Ectodermal cell (in vitro differentiated cells): Measurements from ENCODE around the gene NR1H3.

Source experiments
- H3K27ac ChIP-seq: 2 replicates; pipeline ENCODE4 v1.7.0; 2013; ENCODE audit warnings: mild to moderate bottlenecking, low read depth, low read length; ENCODE audit not compliant: insufficient read depth, poor library complexity, severe bottlenecking
- H3K27me3 ChIP-seq: 2 replicates; pipeline ENCODE4 v1.7.0; 2013; ENCODE audit warnings: mild to moderate bottlenecking, low read length; ENCODE audit not compliant: insufficient read depth, control insufficient read depth, poor library complexity, severe bottlenecking
- H3K36me3 ChIP-seq: one replicate; pipeline ENCODE4 v1.7.0; 2013; ENCODE audit warnings: low read length; ENCODE audit not compliant: control insufficient read depth, insufficient read depth
- H3K4me1 ChIP-seq: one replicate; pipeline ENCODE4 v1.7.0; 2013; ENCODE audit warnings: low read length; ENCODE audit not compliant: control insufficient read depth, insufficient read depth
- H3K4me3 ChIP-seq: 2 replicates; pipeline ENCODE4 v1.7.0; 2013; ENCODE audit warnings: low read depth, low read length, control low read depth; ENCODE audit not compliant: insufficient read depth
- H3K9me3 ChIP-seq: 2 replicates; pipeline ENCODE4 v1.7.0; 2013; ENCODE audit warnings: mild to moderate bottlenecking, low read length, moderate library complexity; ENCODE audit not compliant: control insufficient read depth
- WGBS, 2 experiments: methylation state at CpG; one replicate each; pipeline ENCODE4 v1.1.7; 2013; ENCODE audit warnings: missing lambda C conversion rate in 2 of 2; 5-methylcytosine and 5-hydroxymethylcytosine counted together

Gene NR1H3

DNA sequence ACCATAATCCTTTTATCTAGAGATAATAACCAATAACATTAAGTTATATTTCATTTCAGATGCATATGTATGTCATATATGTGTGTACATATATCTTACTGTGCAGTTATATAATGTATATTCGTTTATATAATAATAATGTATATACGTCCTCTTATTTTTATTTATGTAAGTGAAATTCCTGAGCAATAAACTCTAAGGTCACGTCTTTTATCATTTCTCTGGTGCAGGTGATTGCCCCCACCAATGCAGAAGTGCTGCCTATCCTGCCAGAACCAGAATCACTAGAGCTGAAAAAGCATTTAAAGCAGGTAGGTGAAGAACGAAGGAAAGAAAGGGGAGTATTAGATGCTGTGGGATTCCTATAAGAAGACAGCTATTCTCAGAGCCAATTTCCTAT lies 21.0 kb downstream of the NR1H3 start:
- H3K9me3 ChIP-seq = no peaks in the 10 kb centered on the region
- no peaks in the 10 kb centered on the region for H3K4me1 ChIP-seq
- 90 to 99% methylated on average over 2 to 3 of the region's 4 CpGs for WGBS, 2 experiments
- no peak overlapping the region for H3K27ac ChIP-seq
- peaks cover 24% of the 10 kb centered on the region for H3K36me3 ChIP-seq
- no peaks in the 10 kb centered on the region for H3K27me3 ChIP-seq
- no peak overlapping the region for H3K4me3 ChIP-seq

DNA sequence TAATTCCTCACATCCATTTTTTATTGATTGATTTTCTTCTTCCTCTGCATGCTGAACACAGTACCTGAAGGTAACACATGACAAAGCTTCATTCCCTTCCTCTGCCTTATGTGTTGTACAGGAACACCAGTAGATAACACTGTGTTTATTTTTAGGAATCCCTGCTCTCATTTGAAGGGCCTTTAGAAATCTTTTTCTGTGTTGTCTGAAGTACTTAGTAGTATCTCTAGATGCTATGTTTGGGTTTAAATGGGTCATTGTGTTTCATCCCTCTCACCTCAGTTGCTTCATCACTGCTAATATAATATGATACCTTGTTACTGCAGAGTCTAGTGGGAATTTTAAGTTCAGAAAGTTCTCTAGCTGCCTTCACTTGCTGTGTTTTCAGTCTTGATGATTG lies 22.3 kb downstream of the NR1H3 start:
- H3K36me3 ChIP-seq = peaks cover 35% of the 10 kb centered on the region

DNA sequence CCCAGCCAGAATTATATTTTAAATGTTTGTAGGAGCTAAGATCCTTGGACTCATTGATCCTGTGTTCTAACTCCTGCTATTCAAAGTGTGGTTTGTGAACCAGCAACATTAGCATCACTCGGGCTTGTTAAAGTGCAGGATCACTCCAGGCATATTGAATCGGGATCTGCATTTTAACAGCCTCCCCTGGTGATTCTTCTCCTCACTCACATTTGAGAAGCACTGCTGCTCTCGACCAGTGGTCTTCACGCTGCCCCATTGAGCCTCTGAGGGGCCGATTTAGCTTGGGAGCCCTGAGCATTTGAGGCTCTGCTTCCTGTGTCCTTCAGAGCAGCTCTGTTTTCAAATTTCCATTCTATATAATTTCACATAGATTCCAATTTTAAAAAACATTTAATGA lies 23.1 kb downstream of the NR1H3 start:
- Histone ChIP-seq H3K9me3 (no peaks in the 10 kb centered on the region), H3K4me1 (no peaks in the 10 kb centered on the region), H3K4me3 (no peak overlapping the region), H3K27me3 (no peaks in the 10 kb centered on the region), H3K27ac (no peak overlapping the region), H3K36me3 (peaks cover 35% of the 10 kb centered on the region)
- 36 to 45% methylated on average over 5 of the region's 5 CpGs for WGBS, 2 experiments

More for the DNA sequence above, 22.3 kb downstream of the NR1H3 start:
- H3K27me3 ChIP-seq = no peaks in the 10 kb centered on the region
- no peaks in the 10 kb centered on the region for H3K9me3 ChIP-seq
- no peak overlapping the region for H3K4me3 ChIP-seq
- no peaks in the 10 kb centered on the region for H3K4me1 ChIP-seq
- no peak overlapping the region for H3K27ac ChIP-seq

GRCh38 chr11:47282462-47282861 lies 24.7 kb downstream of the NR1H3 start:
- WGBS, 2 experiments = 94% methylated on average over 7 of the region's 7 CpGs
- Histone ChIP-seq H3K27ac (no peak overlapping the region), H3K4me3 (no peak overlapping the region), H3K4me1 (no peaks in the 10 kb centered on the region), H3K36me3 (peaks cover 23% of the 10 kb centered on the region), H3K9me3 (no peaks in the 10 kb centered on the region), H3K27me3 (no peaks in the 10 kb centered on the region)

DNA sequence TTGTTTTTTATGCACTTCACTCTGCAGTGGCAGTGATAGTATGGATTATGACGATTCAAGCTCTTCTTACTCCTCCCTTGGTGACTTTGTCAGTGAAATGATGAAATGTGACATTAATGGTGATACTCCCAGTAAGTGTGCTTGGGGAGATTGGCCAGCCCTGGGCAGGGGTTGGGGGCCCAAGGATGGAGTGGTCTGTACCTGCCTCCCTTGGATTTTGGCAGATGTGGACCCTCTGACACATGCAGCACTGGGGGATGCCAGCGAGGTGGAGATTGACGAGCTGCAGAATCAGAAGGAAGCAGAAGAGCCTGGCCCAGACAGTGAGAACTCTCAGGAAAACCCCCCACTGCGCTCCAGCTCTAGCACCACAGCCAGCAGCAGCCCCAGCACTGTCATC lies 26.4 kb downstream of the NR1H3 start:
- H3K9me3 ChIP-seq = no peaks in the 10 kb centered on the region
- H3K36me3 ChIP-seq = peaks cover 23% of the 10 kb centered on the region
- H3K27me3 ChIP-seq = no peaks in the 10 kb centered on the region
- H3K4me3 ChIP-seq = no peak overlapping the region
- WGBS, 2 experiments = 95% methylated on average over 4 of the region's 4 CpGs
- no peak overlapping the region for H3K27ac ChIP-seq
- no peaks in the 10 kb centered on the region for H3K4me1 ChIP-seq

DNA sequence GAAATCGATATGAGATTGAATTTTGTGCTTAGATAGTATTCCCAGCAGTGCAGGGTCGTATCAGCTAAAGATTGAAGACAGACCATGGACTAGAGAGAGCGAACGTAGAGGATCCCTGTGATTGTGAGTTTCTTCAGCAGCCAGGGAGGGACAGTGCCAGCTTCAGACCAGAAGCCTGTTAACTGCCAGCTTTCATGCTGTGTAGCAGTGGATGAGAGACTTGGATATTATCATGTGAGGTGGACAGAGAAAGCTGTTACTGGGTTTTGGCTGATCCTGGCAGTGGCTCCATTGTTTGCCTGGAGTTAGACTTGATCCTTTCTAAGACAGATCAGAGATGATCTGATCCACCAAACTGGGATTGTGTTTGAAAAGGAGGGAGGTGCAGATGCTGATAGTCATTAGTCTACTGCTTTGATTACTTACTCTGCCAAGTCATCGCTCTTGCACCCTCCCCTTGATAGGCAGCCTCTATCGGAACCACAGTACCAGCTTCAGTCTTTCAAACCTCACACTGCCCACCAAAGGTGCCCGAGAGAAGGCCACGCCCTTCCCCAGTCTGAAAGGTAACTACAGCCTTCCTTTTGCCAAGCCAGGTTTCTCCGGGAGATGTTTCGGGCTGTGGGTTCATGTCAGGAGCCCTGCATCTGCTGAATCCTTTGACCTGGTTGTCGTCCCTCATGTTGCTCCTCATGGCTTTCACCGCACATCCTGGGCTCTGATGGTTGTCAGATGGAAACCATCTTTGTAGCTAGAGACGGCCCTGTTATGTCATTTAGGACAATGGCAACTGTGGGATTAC lies 28.4 kb downstream of the NR1H3 start:
- 93 to 95% methylated on average over 13 of the region's 13 CpGs for WGBS, 2 experiments
- Histone ChIP-seq H3K4me1 (no peaks in the 10 kb centered on the region), H3K4me3 (no peak overlapping the region), H3K27me3 (no peaks in the 10 kb centered on the region), H3K36me3 (peaks cover 26% of the 10 kb centered on the region), H3K9me3 (no peaks in the 10 kb centered on the region), H3K27ac (no peak overlapping the region)

GRCh38 chr11:47288066-47288465 lies 30.3 kb downstream of the NR1H3 start:
- WGBS, 2 experiments = 95 to 96% methylated on average over 5 of the region's 5 CpGs
- Histone ChIP-seq H3K27me3 (no peaks in the 10 kb centered on the region), H3K27ac (no peak overlapping the region), H3K36me3 (peaks cover 18% of the 10 kb centered on the region), H3K4me1 (no peaks in the 10 kb centered on the region), H3K4me3 (no peak overlapping the region), H3K9me3 (no peaks in the 10 kb centered on the region)

GRCh38 chr11:47289856-47290255 lies 32.1 kb downstream of the NR1H3 start:
- WGBS, 2 experiments = 95% methylated on average over 15 of the region's 15 CpGs
- H3K27ac ChIP-seq = no peak overlapping the region
- no peaks in the 10 kb centered on the region for H3K4me1 ChIP-seq
- H3K9me3 ChIP-seq = no peaks in the 10 kb centered on the region
- H3K27me3 ChIP-seq = no peaks in the 10 kb centered on the region
- no peak overlapping the region for H3K4me3 ChIP-seq
- H3K36me3 ChIP-seq = peaks cover 9% of the 10 kb centered on the region

GRCh38 chr11:47295385-47295784 lies 37.6 kb downstream of the NR1H3 start:
- H3K27ac ChIP-seq = no peak overlapping the region
- H3K36me3 ChIP-seq = peaks cover 12% of the 10 kb centered on the region
- no peaks in the 10 kb centered on the region for H3K4me1 ChIP-seq
- no peaks in the 10 kb centered on the region for H3K27me3 ChIP-seq
- 94 to 98% methylated on average over 5 of the region's 5 CpGs for WGBS, 2 experiments
- no peak overlapping the region for H3K4me3 ChIP-seq
- no peaks in the 10 kb centered on the region for H3K9me3 ChIP-seq

GRCh38 chr11:47296045-47296444 lies 38.2 kb downstream of the NR1H3 start:
- H3K9me3 ChIP-seq = no peaks in the 10 kb centered on the region
- H3K27ac ChIP-seq = no peak overlapping the region
- 92 to 97% methylated on average over 4 of the region's 4 CpGs for WGBS, 2 experiments
- no peak overlapping the region for H3K4me3 ChIP-seq
- no peaks in the 10 kb centered on the region for H3K27me3 ChIP-seq
- H3K4me1 ChIP-seq = no peaks in the 10 kb centered on the region
- peaks cover 12% of the 10 kb centered on the region for H3K36me3 ChIP-seq
